Neural cell (in vitro differentiated cells): Measurements from ENCODE around the gene SLC39A13. TPM values are rescaled to one million over a fixed set of nuclear protein-coding genes. Genes with fewer than 3 reads are reported as not detected.

Experiments
- H2AFZ ChIP-seq: fragments of 200-600, 300-800 bp; sonication (generic), shearing (Covaris generic); 2 replicates; pipeline ENCODE4 v1.6.0; 2014; ENCODE audit warnings: low read depth, mild to moderate bottlenecking, antibody characterized with exemption, low read length, moderate library complexity
- H3F3A ChIP-seq: fragments of 200-600 bp; shearing (Covaris generic); 2 replicates; pipeline ENCODE4 v1.6.1; 2016; ENCODE audit warnings: mild to moderate bottlenecking, moderate library complexity, mixed read lengths, antibody characterized with exemption, low read length; ENCODE audit not compliant: insufficient read depth, poor library complexity, severe bottlenecking
- H3K27ac ChIP-seq: fragments of 200-600, 300-800 bp; sonication (generic), shearing (Covaris generic); 2 replicates; pipeline ENCODE4 v1.5.1; 2014; ENCODE audit warnings: mild to moderate bottlenecking, low read length, moderate library complexity
- H3K27me3 ChIP-seq: fragments of 300-800, 200-600 bp; sonication (generic), shearing (Covaris generic); 2 replicates; pipeline ENCODE4 v1.6.0; 2014; ENCODE audit warnings: mild to moderate bottlenecking, low read depth, low read length, moderate library complexity; ENCODE audit not compliant: insufficient read depth
- H3K36me3 ChIP-seq: fragments of 300-800, 200-600 bp; sonication (generic), shearing (Covaris generic); 2 replicates; pipeline ENCODE4 v1.5.1; 2014; ENCODE audit warnings: mild to moderate bottlenecking, antibody characterized with exemption, low read length, moderate library complexity; ENCODE audit not compliant: insufficient read depth
- H3K4me2 ChIP-seq: fragments of 300-800, 200-600 bp; sonication (generic), shearing (Covaris generic); 2 replicates; pipeline ENCODE4 v1.6.0; 2014; ENCODE audit warnings: mild to moderate bottlenecking, low read length
- H3K4me3 ChIP-seq: fragments of 300-800, 200-600 bp; sonication (generic), shearing (Covaris generic); 2 replicates; pipeline ENCODE4 v1.5.1; 2014; ENCODE audit warnings: mild to moderate bottlenecking, low read length, moderate library complexity
- H3K79me2 ChIP-seq: fragments of 200-600 bp; shearing (Covaris generic); replicated peaks from 2 replicates; pipeline ENCODE4 v1.6.0; 2014; ENCODE audit warnings: mild to moderate bottlenecking, low read length, moderate library complexity; ENCODE audit not compliant: insufficient read depth
- H3K9ac ChIP-seq: fragments of 300-800, 200-600 bp; sonication (generic), shearing (Covaris generic); 2 replicates; pipeline ENCODE4 v1.6.1; 2016; ENCODE audit warnings: mild to moderate bottlenecking, low read length, mixed read lengths
- H3K9me2 ChIP-seq: fragments of 200-600 bp; shearing (Covaris generic); 2 replicates; pipeline ENCODE4 v1.6.1; 2016; ENCODE audit warnings: mild to moderate bottlenecking, low read length, mixed read lengths; ENCODE audit not compliant: insufficient read depth
- H3K9me3 ChIP-seq: fragments of 200-600, 300-800 bp; sonication (generic), shearing (Covaris generic); 2 replicates; pipeline ENCODE4 v1.6.1; 2016; ENCODE audit warnings: mild to moderate bottlenecking, mixed run types, low read length, moderate library complexity, mixed read lengths
- H4K20me1 ChIP-seq: fragments of 200-600 bp; shearing (Covaris generic); 2 replicates; pipeline ENCODE4 v1.6.1; 2016; ENCODE audit warnings: mild to moderate bottlenecking, mixed run types; ENCODE audit not compliant: insufficient read depth
- EP300 ChIP-seq: fragments of 450-650 bp; conservative IDR thresholded peaks from 2 replicates; pipeline ENCODE4 v1.6.1; 2014; ENCODE audit warnings: antibody characterized with exemption, mild to moderate bottlenecking, moderate library complexity; ENCODE audit not compliant: poor library complexity, severe bottlenecking
- EZH2 ChIP-seq: fragments of 200-600, 300-800 bp; shearing (Covaris generic), sonication (generic); IDR thresholded peaks from 2 replicates; pipeline ENCODE4 v1.6.1; 2014; ENCODE audit warnings: antibody characterized with exemption, low read length, borderline replicate concordance, mild to moderate bottlenecking; ENCODE audit not compliant: insufficient read depth, poor library complexity, severe bottlenecking
- MXI1 ChIP-seq: fragments of 450-650 bp; conservative IDR thresholded peaks from 2 replicates; pipeline ENCODE4 v1.6.1; 2014; ENCODE audit warnings: antibody characterized with exemption, mild to moderate bottlenecking; ENCODE audit not compliant: poor library complexity, severe bottlenecking
- POLR2AphosphoS5 ChIP-seq: IDR thresholded peaks from 2 replicates; pipeline ENCODE4 v1.6.1; 2012
- RAD21 ChIP-seq: fragments of 450-650 bp; conservative IDR thresholded peaks from 2 replicates; pipeline ENCODE4 v1.6.1; 2014; ENCODE audit warnings: antibody characterized with exemption, mild to moderate bottlenecking, moderate library complexity
- SMC3 ChIP-seq: fragments of 450-650 bp; conservative IDR thresholded peaks from 2 replicates; pipeline ENCODE4 v1.6.1; 2014; ENCODE audit warnings: antibody characterized with exemption, mild to moderate bottlenecking, moderate library complexity; ENCODE audit not compliant: poor library complexity
- TAF1 ChIP-seq: IDR thresholded peaks from 2 replicates; pipeline ENCODE4 v1.6.1; 2012; ENCODE audit warnings: low read depth
- polyA plus RNA-seq: library from polyadenylated mRNA; depleted of rRNA; stranded (reverse); fragments of >200 nt; gene quantifications from 2 replicates; pipeline ENCODE4 v1.2.3, GENCODE V29; 2014
- TF ChIP-seq, protein P1 (sequence below): IDR thresholded peaks from 2 replicates; pipeline ENCODE4 v1.6.1; 2012; ENCODE audit warnings: borderline replicate concordance
- TF ChIP-seq, protein P2 (sequence below): fragments of 450-650 bp; IDR thresholded peaks from 2 replicates; pipeline ENCODE4 v1.5.1; 2014; ENCODE audit warnings: antibody characterized with exemption, mild to moderate bottlenecking, moderate library complexity; ENCODE audit not compliant: poor library complexity, severe bottlenecking

SLC39A13 gene
- polyA plus RNA-seq, 1 donor from 2014 or later: 48.0 TPM

DNA sequence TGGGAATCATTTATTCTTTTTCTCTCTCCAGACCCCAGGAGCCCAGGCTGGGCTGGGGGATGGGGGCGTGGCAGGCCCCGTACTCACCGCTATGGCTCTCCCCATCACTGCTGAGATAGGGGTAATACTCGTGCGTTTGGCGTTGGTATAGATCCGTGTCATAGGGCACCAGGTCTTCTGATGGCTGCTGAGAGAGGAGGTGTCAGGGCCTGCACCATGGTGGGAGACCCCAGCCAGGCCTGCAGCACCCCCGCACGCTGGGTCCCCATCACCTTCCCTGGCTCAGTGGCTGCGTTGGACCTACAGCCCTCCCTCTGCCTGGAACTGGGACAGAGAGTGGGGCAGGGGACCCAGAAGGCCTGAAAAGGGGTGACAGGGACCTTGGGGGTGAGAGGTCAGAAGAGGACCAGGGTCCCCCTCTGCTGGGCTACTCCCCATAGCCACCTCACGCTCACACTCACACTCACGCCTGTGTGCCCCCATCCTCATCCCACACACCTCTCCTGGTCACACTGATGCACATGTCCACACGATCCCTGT lies 32.8 kb upstream of the SLC39A13 start:
- H3K79me2 ChIP-seq: no peaks in the 10 kb centered on the region
- H3K27ac ChIP-seq: no peak overlapping the region
- H3K9me3 ChIP-seq: no peaks in the 10 kb centered on the region
- H3K27me3 ChIP-seq: no peaks in the 10 kb centered on the region
- H2AFZ ChIP-seq: no peak overlapping the region
- H3K9me2 ChIP-seq: no peaks in the 10 kb centered on the region
- no peak overlapping the region for H3K4me3 ChIP-seq
- no peak overlapping the region for H3K9ac ChIP-seq
- TF ChIP-seq EZH2 (no peak), MXI1 (no peak), POLR2AphosphoS5 (no peak), EP300 (no peak), RAD21 (no peak), TAF1 (no peak), SMC3 (no peak)
- TF ChIP-seq, protein P1, sequence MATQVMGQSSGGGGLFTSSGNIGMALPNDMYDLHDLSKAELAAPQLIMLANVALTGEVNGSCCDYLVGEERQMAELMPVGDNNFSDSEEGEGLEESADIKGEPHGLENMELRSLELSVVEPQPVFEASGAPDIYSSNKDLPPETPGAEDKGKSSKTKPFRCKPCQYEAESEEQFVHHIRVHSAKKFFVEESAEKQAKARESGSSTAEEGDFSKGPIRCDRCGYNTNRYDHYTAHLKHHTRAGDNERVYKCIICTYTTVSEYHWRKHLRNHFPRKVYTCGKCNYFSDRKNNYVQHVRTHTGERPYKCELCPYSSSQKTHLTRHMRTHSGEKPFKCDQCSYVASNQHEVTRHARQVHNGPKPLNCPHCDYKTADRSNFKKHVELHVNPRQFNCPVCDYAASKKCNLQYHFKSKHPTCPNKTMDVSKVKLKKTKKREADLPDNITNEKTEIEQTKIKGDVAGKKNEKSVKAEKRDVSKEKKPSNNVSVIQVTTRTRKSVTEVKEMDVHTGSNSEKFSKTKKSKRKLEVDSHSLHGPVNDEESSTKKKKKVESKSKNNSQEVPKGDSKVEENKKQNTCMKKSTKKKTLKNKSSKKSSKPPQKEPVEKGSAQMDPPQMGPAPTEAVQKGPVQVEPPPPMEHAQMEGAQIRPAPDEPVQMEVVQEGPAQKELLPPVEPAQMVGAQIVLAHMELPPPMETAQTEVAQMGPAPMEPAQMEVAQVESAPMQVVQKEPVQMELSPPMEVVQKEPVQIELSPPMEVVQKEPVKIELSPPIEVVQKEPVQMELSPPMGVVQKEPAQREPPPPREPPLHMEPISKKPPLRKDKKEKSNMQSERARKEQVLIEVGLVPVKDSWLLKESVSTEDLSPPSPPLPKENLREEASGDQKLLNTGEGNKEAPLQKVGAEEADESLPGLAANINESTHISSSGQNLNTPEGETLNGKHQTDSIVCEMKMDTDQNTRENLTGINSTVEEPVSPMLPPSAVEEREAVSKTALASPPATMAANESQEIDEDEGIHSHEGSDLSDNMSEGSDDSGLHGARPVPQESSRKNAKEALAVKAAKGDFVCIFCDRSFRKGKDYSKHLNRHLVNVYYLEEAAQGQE: no peak
- TF ChIP-seq, protein P2, sequence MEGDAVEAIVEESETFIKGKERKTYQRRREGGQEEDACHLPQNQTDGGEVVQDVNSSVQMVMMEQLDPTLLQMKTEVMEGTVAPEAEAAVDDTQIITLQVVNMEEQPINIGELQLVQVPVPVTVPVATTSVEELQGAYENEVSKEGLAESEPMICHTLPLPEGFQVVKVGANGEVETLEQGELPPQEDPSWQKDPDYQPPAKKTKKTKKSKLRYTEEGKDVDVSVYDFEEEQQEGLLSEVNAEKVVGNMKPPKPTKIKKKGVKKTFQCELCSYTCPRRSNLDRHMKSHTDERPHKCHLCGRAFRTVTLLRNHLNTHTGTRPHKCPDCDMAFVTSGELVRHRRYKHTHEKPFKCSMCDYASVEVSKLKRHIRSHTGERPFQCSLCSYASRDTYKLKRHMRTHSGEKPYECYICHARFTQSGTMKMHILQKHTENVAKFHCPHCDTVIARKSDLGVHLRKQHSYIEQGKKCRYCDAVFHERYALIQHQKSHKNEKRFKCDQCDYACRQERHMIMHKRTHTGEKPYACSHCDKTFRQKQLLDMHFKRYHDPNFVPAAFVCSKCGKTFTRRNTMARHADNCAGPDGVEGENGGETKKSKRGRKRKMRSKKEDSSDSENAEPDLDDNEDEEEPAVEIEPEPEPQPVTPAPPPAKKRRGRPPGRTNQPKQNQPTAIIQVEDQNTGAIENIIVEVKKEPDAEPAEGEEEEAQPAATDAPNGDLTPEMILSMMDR: no peak
- H3F3A ChIP-seq: no peaks in the 10 kb centered on the region
- no peaks in the 10 kb centered on the region for H4K20me1 ChIP-seq
- no peaks in the 10 kb centered on the region for H3K36me3 ChIP-seq
- H3K4me2 ChIP-seq: no peak overlapping the region

DNA sequence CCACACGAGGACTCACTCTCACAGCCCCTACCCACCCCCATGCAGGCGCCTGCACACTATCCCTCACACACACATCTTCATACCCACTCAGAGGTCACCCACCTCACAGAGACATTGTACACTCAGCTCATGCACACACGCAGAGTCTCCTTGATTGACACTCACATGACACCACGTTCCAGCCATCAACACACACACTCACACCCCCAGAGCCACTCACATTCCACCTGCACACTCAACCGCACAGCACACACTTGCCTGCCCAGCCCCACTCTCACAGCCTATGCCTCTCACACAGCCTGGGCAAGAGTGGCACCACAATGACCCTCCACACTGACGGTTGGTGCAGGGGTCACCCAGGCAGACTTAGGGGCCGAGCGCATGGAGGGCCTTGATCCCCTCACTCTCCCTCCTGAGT lies 32.3 kb upstream of the SLC39A13 start:
- H3K79me2 ChIP-seq: no peaks in the 10 kb centered on the region
- H3K9ac ChIP-seq: no peak overlapping the region
- H3F3A ChIP-seq: no peaks in the 10 kb centered on the region
- H2AFZ ChIP-seq: no peak overlapping the region
- TF ChIP-seq RAD21: no peak
- H3K4me3 ChIP-seq: no peak overlapping the region
- H3K4me2 ChIP-seq: no peak overlapping the region
- no peak overlapping the region for H3K27ac ChIP-seq
- H4K20me1 ChIP-seq: no peaks in the 10 kb centered on the region
- no peaks in the 10 kb centered on the region for H3K27me3 ChIP-seq
- H3K9me3 ChIP-seq: no peaks in the 10 kb centered on the region
- H3K9me2 ChIP-seq: no peaks in the 10 kb centered on the region
- H3K36me3 ChIP-seq: no peaks in the 10 kb centered on the region
